Fibroblast of villous mesenchyme (primary cell): Measurements from ENCODE around the gene SEMA6A. TPM values are rescaled to one million over a fixed set of nuclear protein-coding genes. Genes with fewer than 3 reads are reported as not detected.

Experiments used
- DNase-seq: peaks from one replicate; pipeline ENCODE4 v3.0.0-alpha.2; 2010; ENCODE audit warnings: low read depth
- H3K4me3 ChIP-seq: 2 replicates; pipeline ENCODE4 v1.5.1; 2011; ENCODE audit warnings: low read depth, mild to moderate bottlenecking, low read length
- total RNA-seq: library from RNA; depleted of rRNA; stranded (reverse); fragments of >200 nt; gene quantifications from 2 replicates; pipeline ENCODE4 v1.2.3, GENCODE V29; 2012
- TF ChIP-seq, protein P1 (sequence below): IDR thresholded peaks from 2 replicates; pipeline ENCODE4 v1.5.1; 2012; ENCODE audit warnings: low read depth, mild to moderate bottlenecking, low read length; ENCODE audit not compliant: insufficient read depth

SEMA6A gene
- total RNA-seq, 1 donor = 2.2 TPM

DNA sequence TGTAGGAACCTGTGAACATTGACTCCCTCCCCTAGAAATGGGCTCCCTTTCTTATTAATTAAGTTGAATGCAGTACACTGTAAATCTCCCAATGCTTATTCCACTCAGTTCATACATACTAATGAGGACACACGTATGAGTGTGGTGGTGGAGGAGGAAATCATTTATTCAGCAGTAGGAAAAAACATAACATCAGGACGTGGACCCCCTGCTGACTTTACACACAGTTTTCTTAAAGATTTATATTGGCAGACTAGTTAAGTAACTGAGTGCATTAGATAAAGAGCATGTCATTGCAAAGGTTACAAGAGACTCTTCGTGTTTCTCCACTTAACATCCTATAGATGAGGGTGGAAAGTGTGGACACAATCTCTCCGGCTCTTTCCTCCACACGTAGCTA is 37.8 kb upstream of the SEMA6A start:
- DNase-seq = no peak
- TF ChIP-seq, protein P1, sequence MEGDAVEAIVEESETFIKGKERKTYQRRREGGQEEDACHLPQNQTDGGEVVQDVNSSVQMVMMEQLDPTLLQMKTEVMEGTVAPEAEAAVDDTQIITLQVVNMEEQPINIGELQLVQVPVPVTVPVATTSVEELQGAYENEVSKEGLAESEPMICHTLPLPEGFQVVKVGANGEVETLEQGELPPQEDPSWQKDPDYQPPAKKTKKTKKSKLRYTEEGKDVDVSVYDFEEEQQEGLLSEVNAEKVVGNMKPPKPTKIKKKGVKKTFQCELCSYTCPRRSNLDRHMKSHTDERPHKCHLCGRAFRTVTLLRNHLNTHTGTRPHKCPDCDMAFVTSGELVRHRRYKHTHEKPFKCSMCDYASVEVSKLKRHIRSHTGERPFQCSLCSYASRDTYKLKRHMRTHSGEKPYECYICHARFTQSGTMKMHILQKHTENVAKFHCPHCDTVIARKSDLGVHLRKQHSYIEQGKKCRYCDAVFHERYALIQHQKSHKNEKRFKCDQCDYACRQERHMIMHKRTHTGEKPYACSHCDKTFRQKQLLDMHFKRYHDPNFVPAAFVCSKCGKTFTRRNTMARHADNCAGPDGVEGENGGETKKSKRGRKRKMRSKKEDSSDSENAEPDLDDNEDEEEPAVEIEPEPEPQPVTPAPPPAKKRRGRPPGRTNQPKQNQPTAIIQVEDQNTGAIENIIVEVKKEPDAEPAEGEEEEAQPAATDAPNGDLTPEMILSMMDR = no peak
- no peak overlapping the region for H3K4me3 ChIP-seq

DNA sequence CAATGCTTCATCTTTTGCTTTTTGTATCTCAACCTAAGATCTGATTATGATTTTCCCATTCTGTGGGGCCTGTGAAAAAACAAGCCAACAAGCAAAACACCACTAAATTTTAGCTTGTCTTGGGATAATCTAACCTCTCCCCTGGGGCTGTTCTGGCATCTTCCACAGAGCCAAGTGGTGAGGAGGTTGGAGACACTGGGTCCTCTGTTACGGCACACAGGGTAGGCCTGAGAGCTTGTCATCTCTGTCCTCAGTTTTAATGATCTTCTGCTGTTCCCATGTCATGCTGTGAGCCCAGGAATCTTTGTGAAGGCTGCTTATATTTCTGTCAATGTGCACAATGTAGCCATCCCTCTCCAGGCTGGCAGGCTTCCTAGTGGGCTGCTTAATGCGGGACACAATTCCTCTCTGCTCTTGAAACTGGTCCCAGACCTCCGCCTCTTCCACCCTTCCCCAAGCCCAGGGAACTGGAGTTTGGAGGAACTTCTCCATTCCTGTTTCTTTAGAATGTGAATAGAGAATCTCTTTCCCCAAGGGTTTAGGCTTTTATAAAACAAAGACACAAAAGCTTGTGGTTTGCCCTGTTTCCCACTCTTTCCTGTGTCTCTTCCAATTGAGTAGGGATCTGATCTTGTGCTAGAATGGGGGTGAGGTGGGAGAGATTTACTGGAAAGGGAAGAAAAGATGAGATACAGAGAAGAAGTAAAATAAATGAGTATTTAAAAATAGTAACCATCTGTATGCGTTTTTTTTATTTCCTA is 30.9 kb upstream of the SEMA6A start:
- no peak for DNase-seq
- TF ChIP-seq, protein P1 = no peak

DNA sequence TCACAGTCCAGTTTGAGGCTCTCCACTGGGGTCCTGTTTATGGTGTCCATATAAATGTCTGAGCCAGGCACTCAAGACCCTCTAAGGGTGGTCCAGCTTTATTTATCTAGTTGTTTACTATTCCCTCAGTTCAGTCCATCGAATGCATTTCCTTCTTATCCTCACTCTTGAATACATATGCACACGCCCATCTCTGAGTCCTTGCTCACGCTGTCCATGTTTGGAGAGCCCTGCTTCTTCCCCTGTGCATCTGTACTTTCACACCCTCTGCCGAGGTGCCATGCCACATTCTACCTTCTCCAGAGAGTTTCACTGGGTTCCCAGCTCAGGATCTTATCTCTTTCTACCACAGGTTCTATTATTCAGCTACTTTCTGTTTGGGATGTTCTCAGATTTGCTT is 30.2 kb upstream of the SEMA6A start:
- no peak for DNase-seq
- TF ChIP-seq, protein P1 = no peak

More for the DNA sequence above, 30.9 kb upstream of the SEMA6A start:
- H3K4me3 ChIP-seq = no peak overlapping the region

DNA sequence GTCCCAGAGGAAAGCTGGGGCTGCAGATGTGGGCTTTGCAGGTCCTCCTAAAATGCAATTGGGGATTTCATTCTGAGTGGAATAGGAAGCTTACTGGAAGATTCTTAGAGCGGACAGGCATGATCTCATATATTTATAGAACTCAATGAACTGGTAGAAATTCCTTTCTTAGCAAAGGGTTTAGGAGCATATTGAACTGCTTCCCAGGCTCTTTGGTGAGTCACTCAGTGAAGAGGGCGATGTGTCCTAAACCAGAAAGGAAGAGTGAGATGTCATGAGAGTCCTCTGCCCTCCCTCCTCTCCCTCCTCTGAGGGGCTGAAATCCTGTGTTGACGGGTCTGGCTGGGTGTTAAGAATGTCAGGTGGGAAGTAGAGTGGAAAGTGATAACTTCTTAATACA is 26.3 kb upstream of the SEMA6A start:
- no peak overlapping the region for H3K4me3 ChIP-seq
- DNase-seq = peak; percentile 18
- TF ChIP-seq, protein P1 = no peak

More for the DNA sequence above, 30.2 kb upstream of the SEMA6A start:
- no peak overlapping the region for H3K4me3 ChIP-seq

DNA sequence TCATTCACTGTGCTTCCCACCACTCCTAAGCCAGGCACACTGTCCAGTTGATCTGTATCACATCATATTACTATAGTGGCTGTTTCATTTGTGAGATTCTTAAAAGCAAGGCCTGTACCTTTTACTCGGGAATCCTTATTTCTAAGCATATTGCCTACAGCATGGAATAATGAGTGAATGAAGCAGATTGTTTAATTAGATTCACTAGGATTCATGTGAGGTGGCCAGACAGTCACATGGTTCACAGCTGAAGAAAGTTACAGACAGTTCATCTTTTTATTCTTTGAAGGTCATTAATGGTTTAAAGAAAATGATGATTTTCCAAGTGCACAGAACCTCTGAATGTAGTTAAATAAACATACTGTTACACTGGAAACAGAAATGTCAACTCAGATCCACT is 24.3 kb upstream of the SEMA6A start:
- H3K4me3 ChIP-seq = no peak overlapping the region
- TF ChIP-seq, protein P1 = no peak
- no peak for DNase-seq

DNA sequence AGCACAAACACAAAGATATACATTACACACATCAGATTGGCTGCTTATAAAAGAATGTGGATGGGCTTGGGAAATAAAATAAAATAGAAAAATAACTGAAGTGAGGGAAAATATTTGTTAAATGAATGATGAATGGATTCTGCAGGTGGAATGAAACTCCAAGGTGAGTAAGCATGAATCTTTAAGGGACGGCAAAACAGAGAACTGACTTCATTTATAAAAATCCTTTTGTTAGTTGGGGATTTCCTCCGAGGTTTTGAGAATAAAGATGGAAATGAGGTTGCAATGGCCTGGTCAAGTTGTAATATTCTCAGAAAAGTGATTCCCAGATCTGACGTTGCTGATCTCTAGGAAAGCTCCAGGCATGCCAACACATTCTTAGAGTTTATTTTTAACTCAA is 20.9 kb upstream of the SEMA6A start:
- no peak overlapping the region for H3K4me3 ChIP-seq
- TF ChIP-seq, protein P1 = no peak
- DNase-seq = no peak

DNA sequence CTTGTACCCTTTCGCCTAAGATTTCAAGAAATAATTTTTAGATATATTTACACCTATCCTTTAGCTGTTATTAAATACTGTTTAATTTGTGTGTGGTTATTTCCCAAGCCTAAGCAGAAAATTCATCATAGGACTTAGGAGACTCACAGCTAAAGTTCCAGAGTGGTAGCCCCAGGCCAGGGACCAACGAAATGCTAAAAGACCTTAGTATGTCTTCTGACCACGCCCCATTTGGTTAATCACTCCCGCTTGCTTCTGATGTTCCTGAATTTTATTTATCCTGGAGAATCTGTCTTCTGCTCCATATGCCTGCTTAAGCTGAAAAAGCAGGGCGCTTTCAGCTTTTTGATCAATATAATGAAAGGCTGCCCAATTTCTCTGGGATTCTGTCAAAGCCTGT is 18.7 kb upstream of the SEMA6A start:
- DNase-seq = no peak
- TF ChIP-seq, protein P1 = no peak
- no peak overlapping the region for H3K4me3 ChIP-seq
